ENCODE results near the gene IFITM10.

The IFITM10 gene

DNA sequence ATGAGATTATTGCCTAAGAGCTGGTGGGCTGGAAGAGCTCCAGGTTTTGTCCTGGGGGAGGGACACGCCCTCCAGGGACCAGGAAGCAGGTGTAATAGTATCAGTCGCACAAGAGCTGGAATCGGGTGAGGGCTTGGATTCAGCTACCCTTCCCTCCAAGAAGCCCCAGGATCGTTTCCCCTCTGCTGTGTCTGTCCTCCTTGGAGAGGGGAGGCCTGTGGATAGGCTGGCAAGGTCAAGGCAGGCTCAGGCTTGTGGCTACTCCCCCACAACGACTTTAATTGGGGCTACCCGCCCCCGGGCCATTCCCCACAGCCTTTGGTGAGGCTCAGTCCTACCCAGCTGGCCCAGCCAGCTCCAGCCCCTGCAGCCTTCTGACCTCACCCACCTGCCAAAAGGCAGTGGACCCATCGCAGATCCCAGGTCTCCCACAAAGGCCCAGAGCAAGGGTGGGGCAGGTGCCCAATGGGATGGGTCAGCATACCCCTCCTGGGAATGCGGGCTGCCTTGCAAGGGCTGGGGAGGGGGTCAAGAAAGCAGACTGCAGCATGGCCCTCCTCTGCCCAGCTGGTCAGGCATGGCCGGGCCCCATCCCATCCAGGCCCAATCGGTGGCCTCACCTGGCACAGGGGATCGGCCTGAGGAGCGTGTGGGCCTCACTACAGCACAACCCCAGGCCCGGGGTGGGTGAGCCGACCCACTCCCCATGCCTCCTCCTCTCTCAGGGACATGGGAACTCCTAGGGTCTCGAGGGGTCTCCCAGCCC, 12.3 kb upstream of the IFITM10 start:
- no peak for DNase-seq (ENCODE audit: low read depth)

DNA sequence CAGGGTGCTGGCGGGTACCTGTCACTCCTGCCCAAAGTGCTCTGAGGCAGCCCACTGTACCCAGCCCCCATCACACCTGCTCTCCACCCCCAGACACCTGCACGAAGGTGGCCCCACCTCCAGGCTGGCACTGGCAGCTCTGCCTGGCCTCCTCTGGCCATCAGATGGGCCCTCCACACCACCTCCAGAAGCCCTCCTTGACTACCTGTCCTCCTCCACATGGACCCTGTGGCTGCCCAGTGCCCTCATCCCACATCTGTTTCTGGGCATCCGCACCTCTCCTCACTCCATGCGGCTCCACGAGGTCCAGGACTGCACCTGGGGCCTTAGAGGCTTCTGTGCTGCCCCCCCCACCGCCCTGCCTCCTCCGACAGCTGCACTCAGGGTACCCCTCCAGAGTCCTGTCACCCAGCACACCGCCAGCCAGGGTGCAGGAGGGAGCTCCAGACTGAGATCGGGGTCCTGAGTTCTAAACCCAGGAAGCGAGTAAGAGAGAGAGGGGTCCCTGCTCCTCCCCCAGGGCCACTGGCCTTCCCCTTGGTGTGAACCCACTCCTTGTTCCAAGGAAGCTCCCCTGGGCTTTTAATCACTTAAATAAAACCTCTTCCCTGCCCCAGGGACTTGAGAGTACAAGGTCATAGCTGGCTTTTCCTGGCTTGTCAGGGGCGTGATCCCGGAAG, 11.6 kb upstream of the IFITM10 start:
- DNase-seq (ENCODE audit: low read depth), result no peak

DNA sequence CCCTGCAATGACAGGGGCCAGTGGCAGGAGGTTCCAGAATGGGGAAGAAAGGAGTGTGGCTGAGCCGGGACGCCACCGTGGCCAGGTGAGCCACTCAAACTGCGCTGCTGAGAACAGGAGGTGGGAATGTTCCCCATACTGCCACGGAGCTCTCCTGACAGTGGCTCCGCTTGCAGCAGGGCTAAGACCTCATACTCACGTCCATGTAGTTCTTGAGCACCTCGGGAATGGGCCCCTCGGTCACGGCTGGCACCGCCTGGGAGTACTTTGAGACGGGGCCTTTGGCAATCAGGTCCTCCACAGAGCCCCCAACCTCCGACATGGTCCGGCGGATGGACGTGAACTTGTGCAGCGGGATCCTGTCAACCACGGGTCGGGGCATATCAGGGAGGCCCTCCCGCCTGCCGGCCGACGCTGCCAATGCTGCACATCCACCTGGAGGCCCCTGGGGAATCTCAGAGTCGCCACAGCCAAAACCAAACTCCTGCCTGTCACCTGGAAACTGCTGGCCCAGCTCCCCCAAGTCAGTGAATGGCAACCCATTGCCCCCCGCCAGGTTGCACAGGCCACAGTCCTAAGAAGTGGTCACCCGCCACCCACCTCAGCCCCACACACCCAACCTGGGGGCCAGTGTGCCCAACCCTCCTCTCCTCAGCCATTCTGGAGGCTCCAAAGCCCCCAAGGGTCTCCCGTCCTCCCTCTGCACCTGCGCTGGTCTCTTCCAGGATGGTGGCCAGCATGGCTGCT, 10.9 kb upstream of the IFITM10 start:
- DNase-seq (ENCODE audit: low read depth), result no peak

DNA sequence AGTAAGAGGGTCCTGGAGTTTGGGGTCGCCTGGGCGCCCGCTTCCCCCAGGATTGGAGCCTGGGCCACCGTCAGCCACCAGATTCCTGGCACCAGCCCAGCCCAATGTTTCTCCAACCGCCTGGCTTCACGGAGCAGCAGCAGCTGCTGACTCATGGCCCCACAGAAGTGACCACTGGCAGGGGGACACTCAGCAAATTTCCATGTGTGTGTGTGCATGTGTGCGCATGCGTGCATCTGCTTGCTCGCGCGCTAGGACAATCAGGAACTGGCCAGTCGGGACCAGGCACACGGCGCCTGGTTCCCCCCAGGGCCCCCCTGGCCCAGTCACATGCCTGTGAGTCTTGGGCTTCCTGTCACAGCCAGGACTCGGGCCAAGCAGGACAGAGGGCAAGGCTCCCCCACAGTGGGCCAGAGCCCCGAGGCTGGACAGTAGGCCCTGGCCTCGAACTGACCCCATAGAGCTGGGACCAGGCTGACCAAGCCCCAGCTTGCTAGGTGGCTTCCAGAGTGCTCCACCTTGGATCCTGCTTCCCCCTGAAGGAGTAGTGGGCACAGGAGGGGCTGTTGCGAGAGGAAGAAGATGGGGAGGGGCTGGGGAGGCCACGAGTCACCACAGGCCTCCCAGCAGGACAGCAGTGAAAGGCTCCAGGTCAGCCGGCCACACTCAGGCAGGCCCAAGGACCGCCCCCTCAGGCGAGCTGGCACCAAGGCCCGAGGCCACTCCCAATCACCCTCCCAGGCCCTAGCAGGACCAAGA, 10.1 kb upstream of the IFITM10 start:
- DNase-seq (ENCODE audit: low read depth), result no peak

DNA sequence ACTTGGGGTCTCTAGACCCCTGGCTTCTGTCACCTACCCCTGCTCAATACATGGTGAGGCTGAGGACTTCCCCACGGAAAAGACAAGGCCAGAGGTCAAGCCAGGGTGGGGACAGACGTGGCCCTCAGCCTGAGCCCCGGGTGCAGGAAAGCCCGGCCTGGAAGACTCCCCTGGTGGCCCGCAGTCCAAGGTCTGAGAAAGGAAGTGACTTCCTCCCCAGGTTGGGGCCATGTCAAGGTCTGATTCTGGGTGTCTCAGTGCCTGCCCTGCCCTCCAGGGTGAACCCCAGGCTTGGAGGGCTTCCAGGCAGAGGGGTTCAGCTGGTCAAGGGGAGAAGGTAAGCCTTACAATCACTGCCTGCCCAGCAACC, 9.4 kb upstream of the IFITM10 start:
- no peak for DNase-seq (ENCODE audit: low read depth)

DNA sequence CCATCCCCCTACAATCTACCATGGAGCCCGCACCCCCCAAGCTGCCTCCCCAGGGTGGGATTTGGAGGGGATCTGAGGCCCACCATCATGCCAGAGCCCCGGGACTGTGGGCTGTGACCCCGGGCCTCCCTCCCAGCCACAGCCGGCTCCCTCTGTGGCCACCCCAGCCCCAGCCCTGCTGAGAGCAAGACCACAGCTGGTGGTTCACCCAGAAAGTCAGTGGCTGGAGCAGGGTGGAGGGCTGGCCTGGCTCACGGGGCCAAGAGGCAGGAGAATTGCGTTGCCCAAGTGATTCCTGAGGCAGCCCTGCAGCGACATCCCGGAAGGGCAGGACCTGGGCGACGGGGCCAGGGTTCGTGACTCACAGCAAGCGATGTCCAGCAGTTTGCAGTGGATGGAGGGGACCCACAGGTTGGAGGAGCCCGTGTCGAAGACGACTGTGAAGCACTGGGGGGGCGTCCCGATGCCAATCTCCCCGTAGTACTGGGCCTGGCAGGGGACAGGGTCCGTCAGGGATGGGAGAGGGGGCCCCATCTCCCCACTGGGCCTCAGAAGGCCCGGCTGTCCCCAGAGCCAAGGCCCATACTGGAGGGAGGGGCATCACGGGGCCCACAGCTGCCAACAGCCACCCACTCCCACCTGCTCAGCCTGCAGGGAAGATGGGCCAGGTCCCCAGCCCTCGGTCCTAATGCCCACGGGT, 8.9 kb upstream of the IFITM10 start:
- DNase-seq (ENCODE audit: low read depth), result no peak

DNA sequence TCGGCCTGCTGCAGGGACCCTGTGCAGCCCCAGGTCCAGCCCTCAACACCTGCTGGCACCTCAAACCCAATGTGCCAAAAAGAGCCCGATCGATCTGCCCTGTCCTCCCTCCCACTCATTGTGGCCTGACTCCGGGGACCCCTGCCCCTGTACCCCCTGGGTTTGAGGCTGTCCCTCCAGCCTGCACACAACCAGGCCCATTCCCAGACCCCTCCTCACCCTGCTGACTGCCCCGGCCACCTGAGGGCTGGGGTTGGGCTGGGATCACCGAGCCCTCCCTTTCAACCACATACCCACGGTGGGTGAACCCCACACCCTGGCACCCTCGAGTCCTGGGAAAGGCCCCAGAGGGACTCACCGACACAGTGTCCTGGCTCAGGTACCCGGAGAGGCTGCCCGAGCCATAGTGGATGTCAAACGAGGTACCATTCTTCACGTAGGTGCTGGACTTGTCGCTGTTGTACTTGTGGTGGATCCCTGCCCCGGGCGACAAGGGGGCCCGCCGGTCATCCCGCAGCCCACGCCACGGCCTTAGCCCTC, 8.3 kb upstream of the IFITM10 start:
- no peak for DNase-seq (ENCODE audit: low read depth)

DNA sequence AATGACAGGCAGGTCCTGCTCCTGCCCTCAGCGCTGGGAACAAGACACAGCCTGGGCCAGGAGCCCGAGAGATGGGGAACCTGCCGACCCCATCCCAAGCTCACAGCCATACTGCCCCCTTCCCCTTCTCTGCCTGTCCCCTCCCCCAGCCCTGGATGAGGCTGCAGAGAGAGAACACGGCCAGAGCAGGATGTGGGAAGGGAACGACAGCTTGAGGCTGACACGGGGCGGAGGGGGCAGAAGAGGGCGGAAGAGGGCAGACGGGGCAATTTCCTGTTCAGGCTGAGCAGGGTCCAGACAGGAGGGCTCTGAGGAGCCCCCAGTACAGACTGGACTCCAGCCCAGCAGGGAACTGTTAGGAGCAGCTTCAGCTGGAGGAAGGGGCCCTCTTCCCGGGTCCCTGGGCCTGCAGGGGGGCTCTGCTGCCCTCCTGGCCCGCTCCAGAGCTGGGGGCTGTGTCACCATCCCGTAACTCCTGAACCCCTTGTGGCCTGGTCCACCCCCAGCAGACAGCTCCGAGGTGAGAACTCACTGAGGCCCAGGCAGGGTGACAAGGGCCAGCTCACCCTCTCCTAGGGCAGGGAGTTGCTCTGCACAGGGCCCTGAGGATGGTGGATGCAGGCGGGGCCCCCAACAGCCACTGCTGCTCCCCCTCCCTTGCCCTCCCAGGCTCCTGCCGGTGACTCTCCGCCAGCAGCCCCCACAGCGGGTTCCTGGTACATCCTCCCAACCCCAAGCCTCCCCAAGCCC, 7.6 kb upstream of the IFITM10 start:
- DNase-seq (ENCODE audit: low read depth), result no peak

DNA sequence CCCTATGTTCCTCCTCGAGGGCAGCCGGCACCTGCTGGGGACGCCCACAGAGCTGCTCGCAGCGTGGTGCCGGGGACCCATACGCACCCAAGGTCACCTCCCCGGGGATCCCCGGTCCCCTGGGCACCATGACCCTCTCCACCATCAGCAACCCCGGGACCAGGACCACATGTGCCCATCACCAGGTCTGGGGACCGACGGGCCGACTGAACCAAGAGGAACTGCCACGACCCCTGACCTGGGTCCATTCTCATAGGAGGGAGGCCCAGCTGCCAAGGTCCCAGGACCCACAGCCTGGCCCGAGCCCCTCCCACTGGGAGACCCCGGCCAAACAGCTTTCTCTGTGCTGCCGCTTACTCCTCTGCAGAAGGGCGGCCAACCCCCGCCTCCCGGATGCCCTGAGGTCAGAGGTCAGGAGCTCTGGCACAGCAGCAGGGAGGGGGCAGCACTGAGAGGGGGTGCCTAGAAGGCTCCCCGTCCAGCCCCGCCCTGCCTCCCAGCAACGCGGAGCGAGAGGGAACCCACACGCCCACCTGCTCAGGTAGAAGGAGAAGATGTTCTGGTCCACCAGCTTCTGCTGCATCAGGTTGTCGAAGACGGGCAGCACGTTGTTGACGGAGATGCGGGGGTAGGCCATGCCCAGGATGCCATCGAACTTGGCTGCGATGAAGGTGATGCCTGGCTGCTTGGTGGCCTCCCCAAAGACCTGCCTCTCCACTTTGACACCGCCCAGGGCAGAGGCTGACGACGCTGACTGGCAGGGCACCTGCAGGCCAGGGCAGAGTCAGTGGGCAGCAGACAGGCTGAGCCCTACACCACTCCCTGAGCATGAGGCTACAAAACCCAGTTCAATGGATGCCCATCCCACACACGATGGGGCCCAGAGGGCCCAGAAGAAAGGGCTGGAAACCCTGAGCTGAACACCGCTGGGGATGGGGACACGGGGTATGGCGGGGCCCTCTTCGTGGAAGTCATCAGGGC, 6.7 kb upstream of the IFITM10 start:
- DNase-seq (ENCODE audit: low read depth), result no peak

DNA sequence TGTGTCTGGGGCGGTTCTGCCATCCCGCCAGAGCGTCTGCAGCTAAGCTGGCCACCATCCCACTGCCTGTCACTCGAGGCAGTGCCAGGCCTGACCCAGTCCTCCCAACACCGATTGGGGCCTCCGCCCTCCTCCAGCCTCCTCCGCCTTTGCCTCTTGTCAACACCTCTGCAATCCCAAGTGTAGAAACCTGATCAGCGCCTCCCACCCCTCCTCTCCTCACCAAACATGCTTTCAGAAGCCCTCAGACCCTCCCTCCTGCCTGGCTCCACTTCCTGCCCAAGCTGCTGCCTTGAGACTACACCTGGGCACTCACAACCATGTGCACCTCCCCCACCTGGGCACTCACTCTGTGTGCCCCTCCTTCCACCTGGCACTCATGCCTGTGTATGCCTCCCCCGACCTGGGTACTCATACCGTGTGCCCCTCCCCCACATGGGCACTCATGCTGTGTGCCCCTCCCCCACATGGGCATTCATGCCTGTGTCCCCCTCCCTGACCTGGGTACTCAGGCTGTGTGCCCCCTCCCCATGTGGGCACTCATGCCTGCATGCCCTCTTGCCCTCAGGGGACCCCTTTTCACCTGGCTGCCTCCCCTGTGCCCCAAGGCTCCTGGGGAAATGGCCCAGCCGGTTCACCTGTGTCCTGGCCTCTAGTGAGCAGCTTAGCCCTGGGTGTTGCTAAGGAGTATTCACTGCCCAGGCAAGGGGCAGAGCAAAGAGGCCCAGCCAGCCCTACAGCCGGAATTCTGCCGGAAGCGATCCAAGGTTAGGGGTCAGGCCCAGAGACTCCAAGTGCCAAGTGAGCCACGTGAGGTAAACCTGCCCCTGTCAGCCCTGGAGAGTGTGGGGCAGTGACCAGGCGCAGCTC, 5.5 kb upstream of the IFITM10 start:
- DNase-seq (ENCODE audit: low read depth), result no peak

DNA sequence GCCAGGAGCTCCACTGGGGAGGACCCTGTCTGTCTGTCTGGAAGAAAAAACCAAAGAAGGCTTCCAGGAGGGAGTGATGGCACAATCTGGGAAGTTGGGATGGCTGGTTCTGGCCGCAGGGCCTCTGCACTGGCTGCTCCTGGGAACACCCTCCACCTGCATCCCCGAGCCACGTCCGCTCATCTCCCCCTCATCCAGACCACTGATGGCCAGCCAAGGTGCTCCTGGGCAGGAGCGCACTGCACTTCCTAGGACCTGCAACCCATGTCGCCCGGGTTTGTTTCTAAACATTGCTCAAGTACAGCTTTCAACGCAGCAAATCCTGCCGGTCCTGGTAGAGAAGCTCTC, 4.9 kb upstream of the IFITM10 start:
- no peak for DNase-seq (ENCODE audit: low read depth)

DNA sequence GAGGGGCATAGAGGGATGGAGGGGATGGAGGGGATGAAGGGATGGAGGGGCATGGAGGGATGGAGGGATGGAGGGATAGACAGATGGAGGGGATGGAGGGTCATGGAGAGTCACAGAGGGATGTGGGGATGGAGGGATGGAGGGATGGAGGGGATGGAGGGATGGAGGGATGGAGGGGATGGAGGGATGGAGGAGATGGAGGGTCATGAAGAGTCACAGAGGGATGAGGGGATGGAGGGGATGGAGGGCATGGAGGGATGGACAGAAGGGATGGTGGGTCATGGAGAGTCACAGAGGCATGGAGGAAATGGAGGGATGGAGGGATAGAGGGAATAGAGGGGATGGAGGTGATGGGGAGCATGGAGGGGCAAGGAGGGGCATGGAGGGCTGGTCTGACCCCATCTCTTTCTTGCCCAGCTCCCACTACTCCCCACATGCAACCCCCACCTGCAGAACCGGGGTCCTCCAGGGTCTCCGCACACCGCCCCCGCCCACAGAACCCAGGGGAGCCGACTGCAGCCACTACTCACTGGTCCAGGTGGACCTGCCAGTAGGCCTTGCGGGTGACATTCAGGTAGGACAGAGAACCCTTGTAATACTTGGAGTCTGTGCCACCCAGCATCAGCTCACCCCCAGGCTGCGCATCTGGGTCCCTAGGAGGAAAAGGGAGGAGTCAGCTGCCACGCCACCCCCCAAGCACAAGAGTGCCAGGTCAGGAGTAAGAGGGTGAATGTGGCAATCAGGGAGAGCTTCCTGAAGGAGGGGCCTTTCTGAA, 4.2 kb upstream of the IFITM10 start:
- DNase-seq (ENCODE audit: low read depth), result no peak

DNA sequence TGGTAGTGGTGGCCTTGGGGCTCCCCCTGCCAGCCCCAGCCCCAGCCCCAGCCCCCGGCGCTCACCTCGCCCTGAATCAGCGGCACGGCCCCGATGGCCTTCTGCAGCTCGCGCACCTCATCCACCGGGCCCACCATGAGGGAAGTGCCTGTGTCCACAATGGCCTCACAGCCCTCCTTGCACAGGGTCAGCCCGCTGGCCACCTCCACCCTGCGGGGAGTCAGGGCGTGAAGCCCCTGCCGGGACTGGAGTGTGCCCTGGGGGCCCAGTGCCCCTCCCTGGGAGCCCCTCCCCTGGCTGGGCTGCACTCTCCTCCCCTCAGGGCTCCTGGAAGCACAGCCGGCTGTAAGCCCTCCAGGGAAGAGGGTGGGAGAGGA, 3.5 kb upstream of the IFITM10 start:
- no peak for DNase-seq (ENCODE audit: low read depth)

DNA sequence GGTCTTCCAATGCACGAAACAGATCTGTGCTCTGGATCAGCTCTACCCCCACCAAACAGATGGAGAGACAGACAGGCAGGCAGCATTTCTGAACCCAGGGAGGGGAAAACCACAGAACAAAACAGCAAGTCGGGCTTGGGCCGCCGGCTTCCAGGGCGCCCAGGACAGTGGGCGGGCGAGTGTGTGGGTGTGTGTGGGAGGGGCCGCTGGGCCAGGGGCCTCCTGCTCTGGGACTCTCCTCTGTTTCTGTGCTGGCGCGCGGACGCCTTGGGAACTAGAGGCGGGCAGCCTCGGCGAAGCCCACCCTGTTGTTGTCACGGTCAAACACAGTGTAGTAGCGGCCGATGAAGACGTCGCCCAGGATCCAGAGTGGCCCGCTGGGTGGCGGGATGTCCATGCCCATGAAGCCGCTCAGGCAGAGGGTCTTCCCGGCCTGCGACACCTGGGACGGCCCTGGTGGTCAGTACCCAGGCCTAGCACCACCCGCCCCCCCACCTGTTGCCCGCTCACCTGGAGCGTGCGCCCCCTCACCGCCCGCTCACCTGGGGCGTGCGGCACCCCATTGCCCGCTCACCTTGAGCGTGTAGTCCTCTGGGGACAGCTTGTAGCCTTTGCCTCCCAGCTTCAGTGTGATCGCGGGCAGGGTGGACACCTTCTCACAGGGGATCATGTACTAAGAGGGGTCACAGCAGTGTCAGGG, 3.0 kb upstream of the IFITM10 start:
- DNase-seq (ENCODE audit: low read depth), result no peak

DNA sequence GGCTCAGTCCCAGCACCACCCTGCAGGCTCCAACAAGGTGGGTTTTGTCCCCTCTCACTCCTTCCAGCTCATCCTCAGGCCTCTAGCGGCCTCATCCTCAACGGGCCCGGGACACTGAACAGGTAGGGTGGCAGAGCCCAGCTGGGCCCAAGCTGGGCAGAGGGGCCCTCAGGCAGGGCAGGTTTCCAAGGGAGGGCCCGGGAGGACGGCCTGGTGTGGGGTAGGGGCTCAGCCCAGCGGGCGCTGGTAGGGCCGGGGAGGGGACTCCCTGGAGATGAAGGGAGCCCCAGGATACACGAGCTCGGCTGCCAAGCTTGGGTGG, 2.5 kb upstream of the IFITM10 start:
- no peak for DNase-seq (ENCODE audit: low read depth)

DNA sequence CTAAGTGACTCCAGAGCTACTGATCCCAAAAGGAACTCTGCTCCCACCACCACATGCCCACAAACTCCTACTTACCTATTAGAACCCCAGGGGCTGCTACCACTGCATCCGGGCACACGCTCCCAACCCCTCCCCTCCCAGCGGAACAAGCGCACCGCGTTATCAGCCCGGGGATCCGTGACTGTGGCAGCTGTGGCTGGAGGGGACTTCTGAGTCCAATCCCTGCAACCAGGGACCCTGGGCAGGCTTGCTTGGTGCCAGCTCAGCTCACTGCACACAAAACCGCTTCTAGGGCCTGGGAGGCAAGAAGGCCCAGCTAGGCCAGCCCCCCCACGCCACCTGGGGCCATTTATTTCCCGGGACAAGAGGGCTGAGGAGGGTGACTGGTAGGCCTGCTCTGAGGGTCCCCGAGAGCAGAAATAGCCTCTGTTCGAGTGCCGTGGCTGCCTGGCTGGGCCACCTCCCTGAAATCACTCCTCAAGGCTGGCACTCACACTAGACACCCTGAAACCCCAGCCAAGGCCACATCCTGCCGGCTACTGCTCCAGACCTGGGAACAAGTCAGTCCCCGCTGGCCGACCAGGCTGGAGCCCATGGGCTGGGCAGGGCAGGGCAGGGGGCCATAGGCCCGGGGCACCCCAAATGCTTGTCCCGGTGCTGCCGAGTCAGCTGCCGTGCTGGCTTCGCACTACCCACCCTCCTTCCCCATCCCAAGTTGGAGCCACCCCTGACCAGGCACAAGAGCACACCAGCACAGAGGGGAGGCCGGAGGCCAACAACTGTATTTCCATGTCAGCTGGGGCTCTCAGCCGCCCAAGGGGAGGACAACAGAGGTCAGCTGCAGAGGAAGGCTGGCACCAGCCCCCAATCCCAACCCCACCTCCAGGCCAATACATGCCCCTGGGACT, 1.9 kb upstream of the IFITM10 start:
- no peak for DNase-seq (ENCODE audit: low read depth)

All from stimulated activated CD8-positive, alpha-beta memory T cell treated with anti-CD3 and anti-CD28 coated beads, Interleukin-15, amount 100 ng/mL, for 24 hours (primary cell).